ENCODE data around the gene SORL1. TPM values are rescaled to one million over a fixed set of nuclear protein-coding genes. Genes with fewer than 3 reads are reported as not detected.

SORL1 gene
- polyA plus RNA-seq, 1 donor from 2014 or later = 6.5 TPM

DNA sequence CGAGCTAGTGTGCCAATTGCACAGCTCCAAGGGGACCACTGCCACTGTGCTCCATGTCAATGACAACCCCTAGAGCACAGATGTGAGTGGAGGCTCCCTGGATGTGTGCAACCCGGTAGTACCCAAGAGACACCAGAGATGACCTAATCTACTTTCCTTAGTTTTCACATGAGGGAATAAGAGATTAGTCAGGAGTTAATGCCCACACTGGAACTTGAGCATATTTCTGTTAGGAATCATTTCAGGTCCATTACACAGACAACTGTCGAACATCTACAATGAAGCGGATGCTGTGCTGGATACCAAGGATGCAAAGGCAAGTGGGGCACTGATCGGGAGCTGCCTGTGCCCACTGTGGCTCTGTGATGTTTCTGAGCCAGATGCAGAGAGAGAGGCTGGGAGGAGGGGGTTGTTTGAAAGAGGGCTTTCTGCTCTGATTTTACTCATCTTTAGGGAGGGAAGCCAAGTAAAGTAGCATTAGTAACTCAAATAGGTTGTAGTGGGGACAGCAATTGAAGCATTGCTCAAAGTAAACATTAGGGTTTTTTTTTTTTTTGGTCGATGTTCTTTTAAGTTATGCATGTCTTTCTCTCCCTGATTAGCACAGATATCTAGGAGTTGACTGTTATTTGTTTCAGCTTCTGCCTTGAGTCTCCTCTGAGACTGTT is 83.1 kb downstream of the SORL1 start:
- Histone ChIP-seq H3K27ac (ENCODE audit: low read length) (no peak overlapping the region), H3K9me3 (ENCODE audit: low read length) (no peaks in the 10 kb centered on the region), H4K20me1 (ENCODE audit: insufficient read depth) (no peaks in the 10 kb centered on the region), H3K9ac (ENCODE audit: low read length) (no peak overlapping the region), H2AFZ (ENCODE audit: low read depth, low read length) (no peak overlapping the region), H3K79me2 (replicated peaks; ENCODE audit: insufficient read depth, low read length) (no peaks in the 10 kb centered on the region), H3K4me2 (ENCODE audit: low read length) (no peak overlapping the region), H3F3A (ENCODE audit: insufficient read depth, low read length, poor library complexity, severe bottlenecking) (no peaks in the 10 kb centered on the region), H3K36me3 (ENCODE audit: insufficient read depth, low read length) (no peaks in the 10 kb centered on the region), H3K4me3 (ENCODE audit: low read length) (no peak overlapping the region), H3K9me2 (ENCODE audit: insufficient read depth, low read length) (no peaks in the 10 kb centered on the region), H3K27me3 (ENCODE audit: insufficient read depth, low read depth, low read length) (no peaks in the 10 kb centered on the region)
- TF ChIP-seq SMC3 (conservative IDR thresholded peaks at IDR 0.05; ENCODE audit: poor library complexity) = no peak
- no peak for TF ChIP-seq MXI1 (conservative IDR thresholded peaks at IDR 0.05; ENCODE audit: poor library complexity, severe bottlenecking)

DNA sequence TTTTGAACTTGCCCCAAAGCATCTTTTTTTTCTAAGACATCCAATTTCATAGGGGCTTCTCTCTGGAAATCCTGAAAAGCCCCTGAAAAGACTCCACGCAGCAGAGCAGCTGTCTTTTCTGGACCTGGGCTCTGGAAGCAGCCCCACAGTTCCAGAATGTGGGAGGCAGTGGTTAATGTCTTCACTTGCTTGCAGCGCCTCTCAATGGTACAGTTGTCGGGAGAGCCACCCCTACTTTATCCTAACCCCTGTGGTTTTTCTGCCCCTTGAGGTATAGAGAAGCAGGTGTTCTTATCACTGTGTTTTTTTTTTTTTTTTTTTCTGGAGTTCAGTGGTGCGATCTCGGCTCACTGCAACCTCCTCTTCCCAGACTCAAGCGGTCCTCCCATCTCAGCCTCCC is 84.0 kb downstream of the SORL1 start:
- Histone ChIP-seq H3K27ac (ENCODE audit: low read length) (no peak overlapping the region), H3K9ac (ENCODE audit: low read length) (no peak overlapping the region), H2AFZ (ENCODE audit: low read depth, low read length) (no peak overlapping the region), H4K20me1 (ENCODE audit: insufficient read depth) (no peaks in the 10 kb centered on the region), H3K9me3 (ENCODE audit: low read length) (no peaks in the 10 kb centered on the region), H3F3A (ENCODE audit: insufficient read depth, low read length, poor library complexity, severe bottlenecking) (no peaks in the 10 kb centered on the region), H3K4me3 (ENCODE audit: low read length) (no peak overlapping the region), H3K9me2 (ENCODE audit: insufficient read depth, low read length) (no peaks in the 10 kb centered on the region), H3K79me2 (replicated peaks; ENCODE audit: insufficient read depth, low read length) (no peaks in the 10 kb centered on the region), H3K27me3 (ENCODE audit: insufficient read depth, low read depth, low read length) (no peaks in the 10 kb centered on the region), H3K36me3 (ENCODE audit: insufficient read depth, low read length) (no peaks in the 10 kb centered on the region), H3K4me2 (ENCODE audit: low read length) (no peak overlapping the region)
- TF ChIP-seq EZH2 (IDR thresholded peaks at IDR 0.05; ENCODE audit: borderline replicate concordance, insufficient read depth, low read length, poor library complexity, severe bottlenecking) (no peak), SMC3 (conservative IDR thresholded peaks at IDR 0.05; ENCODE audit: poor library complexity) (no peak), RAD21 (conservative IDR thresholded peaks at IDR 0.05) (no peak)

DNA sequence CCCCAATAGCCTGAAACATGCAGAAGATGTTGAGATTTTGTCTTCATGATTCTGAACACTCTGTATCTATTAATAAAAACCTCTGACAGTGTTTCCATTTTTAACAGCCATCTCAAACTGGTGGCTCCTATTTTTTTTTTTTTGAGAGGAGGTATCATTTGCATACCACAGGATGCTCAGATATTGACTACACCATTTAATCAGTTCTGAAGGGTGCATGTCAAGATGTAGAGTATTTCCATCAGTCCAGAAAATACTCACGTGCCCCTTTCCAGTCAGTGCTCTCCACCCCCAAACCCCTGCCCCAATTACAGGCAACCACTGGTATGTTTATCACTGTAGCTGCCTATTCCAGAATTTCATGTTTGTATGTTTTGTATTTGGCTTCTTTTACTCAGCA is 85.9 kb downstream of the SORL1 start:
- Histone ChIP-seq H3K9me2 (ENCODE audit: insufficient read depth, low read length) (no peaks in the 10 kb centered on the region), H3K9me3 (ENCODE audit: low read length) (no peaks in the 10 kb centered on the region), H2AFZ (ENCODE audit: low read depth, low read length) (no peak overlapping the region), H3K4me2 (ENCODE audit: low read length) (no peak overlapping the region), H3F3A (ENCODE audit: insufficient read depth, low read length, poor library complexity, severe bottlenecking) (no peaks in the 10 kb centered on the region), H3K27me3 (ENCODE audit: insufficient read depth, low read depth, low read length) (no peaks in the 10 kb centered on the region), H3K27ac (ENCODE audit: low read length) (no peak overlapping the region), H3K4me3 (ENCODE audit: low read length) (no peak overlapping the region), H4K20me1 (ENCODE audit: insufficient read depth) (no peaks in the 10 kb centered on the region), H3K79me2 (replicated peaks; ENCODE audit: insufficient read depth, low read length) (no peaks in the 10 kb centered on the region), H3K9ac (ENCODE audit: low read length) (no peak overlapping the region), H3K36me3 (ENCODE audit: insufficient read depth, low read length) (no peaks in the 10 kb centered on the region)
- TF ChIP-seq TAF1 (IDR thresholded peaks at IDR 0.05; ENCODE audit: low read depth) = no peak
- TF ChIP-seq, protein P1, sequence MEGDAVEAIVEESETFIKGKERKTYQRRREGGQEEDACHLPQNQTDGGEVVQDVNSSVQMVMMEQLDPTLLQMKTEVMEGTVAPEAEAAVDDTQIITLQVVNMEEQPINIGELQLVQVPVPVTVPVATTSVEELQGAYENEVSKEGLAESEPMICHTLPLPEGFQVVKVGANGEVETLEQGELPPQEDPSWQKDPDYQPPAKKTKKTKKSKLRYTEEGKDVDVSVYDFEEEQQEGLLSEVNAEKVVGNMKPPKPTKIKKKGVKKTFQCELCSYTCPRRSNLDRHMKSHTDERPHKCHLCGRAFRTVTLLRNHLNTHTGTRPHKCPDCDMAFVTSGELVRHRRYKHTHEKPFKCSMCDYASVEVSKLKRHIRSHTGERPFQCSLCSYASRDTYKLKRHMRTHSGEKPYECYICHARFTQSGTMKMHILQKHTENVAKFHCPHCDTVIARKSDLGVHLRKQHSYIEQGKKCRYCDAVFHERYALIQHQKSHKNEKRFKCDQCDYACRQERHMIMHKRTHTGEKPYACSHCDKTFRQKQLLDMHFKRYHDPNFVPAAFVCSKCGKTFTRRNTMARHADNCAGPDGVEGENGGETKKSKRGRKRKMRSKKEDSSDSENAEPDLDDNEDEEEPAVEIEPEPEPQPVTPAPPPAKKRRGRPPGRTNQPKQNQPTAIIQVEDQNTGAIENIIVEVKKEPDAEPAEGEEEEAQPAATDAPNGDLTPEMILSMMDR (IDR thresholded peaks at IDR 0.05; ENCODE audit: poor library complexity, severe bottlenecking) = no peak
- no peak for TF ChIP-seq EP300 (conservative IDR thresholded peaks at IDR 0.05; ENCODE audit: poor library complexity, severe bottlenecking)
- TF ChIP-seq, protein P2, sequence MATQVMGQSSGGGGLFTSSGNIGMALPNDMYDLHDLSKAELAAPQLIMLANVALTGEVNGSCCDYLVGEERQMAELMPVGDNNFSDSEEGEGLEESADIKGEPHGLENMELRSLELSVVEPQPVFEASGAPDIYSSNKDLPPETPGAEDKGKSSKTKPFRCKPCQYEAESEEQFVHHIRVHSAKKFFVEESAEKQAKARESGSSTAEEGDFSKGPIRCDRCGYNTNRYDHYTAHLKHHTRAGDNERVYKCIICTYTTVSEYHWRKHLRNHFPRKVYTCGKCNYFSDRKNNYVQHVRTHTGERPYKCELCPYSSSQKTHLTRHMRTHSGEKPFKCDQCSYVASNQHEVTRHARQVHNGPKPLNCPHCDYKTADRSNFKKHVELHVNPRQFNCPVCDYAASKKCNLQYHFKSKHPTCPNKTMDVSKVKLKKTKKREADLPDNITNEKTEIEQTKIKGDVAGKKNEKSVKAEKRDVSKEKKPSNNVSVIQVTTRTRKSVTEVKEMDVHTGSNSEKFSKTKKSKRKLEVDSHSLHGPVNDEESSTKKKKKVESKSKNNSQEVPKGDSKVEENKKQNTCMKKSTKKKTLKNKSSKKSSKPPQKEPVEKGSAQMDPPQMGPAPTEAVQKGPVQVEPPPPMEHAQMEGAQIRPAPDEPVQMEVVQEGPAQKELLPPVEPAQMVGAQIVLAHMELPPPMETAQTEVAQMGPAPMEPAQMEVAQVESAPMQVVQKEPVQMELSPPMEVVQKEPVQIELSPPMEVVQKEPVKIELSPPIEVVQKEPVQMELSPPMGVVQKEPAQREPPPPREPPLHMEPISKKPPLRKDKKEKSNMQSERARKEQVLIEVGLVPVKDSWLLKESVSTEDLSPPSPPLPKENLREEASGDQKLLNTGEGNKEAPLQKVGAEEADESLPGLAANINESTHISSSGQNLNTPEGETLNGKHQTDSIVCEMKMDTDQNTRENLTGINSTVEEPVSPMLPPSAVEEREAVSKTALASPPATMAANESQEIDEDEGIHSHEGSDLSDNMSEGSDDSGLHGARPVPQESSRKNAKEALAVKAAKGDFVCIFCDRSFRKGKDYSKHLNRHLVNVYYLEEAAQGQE (IDR thresholded peaks at IDR 0.05; ENCODE audit: borderline replicate concordance) = no peak

Measured in neural cell (in vitro differentiated cells).